Astrocyte (in vitro differentiated cells and primary cell): Measurements from ENCODE around the gene LRRIQ1.
"Not testable (repeated sequence)": the region's sequence is repeated elsewhere in the genome, so short reads cannot be mapped to it uniquely, and the experiment has no call there.

Experiments used
- CTCF ChIP-seq: IDR thresholded peaks from 2 replicates; pipeline ENCODE4 v1.5.1; 2011; ENCODE audit warnings: low read depth, mild to moderate bottlenecking, inconsistent platforms, low read length, moderate library complexity; ENCODE audit not compliant: insufficient read depth
- EZH2 ChIP-seq: IDR thresholded peaks from 2 replicates; pipeline ENCODE4 v1.6.1; 2012; ENCODE audit warnings: mild to moderate bottlenecking, low read length, inconsistent platforms; ENCODE audit not compliant: insufficient read depth

DNA sequence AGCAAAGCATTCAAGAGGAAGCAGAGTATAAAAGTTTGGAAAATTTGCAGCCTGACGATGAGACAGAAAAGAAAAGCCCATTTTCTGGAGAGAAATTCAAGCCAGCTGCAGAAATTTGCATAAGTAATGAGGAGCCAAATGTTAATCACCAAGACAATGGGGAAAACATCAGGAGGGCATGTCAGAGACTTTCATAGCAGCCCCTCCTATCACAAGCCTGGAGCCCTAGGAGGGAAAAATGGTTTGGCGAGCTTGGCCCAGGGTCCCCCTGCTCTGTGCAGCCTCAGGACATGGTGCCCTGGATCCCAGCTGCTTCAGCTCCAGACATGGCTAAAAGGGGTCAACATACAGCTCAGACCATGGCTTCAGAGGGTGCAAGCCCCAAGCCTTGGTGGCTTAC is 31.1 kb upstream of the LRRIQ1 start:
- TF ChIP-seq CTCF, EZH2: not testable (repeated sequence)
